ENCODE measurements around the gene CYTH1.

CYTH1 gene

DNA sequence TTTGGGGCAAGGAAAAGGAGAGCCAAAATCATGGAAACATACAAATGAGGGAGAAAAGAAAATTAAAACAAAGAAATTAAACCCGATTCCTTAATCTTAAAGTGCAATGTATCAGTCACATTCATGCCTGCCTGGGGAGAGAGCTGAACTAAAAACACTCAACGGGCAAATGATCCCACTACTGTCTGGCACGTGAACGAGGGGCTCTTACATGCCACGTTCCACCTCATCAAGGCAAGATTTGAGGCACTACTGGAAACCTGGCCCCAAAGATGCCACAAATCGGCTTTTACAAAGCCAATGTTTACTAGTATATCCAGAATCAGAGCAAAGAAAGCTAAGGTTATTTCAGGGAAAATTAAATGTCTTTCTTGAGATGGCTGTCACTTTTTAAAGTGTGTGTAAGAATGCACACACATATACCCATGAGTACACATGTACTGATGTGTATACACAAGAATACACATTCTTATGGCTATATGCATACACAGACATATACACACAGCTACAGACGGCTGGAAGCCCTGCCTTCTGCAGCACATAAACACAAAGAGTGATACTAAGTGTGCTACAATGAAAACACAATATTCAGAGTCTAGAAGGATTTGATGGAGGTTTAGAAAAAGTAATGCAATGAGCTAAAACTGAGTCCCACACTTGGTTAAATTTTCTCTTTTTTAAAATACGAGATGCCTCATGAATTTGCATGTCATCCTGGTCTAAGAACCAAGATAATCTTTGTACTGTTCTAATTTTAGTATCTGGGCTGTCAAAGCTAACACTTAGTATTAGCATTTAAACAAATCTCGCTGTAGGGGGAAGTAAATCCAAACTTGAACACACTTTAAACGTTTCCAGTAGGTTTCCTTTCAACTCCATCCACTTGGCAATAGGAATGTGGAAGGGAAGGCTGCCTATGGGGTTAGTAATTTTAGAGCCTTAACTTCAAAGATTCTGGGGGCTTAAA is 85.8 kb downstream of the CYTH1 start:
- no peak for DNase-seq (ENCODE audit: extremely low read depth in 1 of 2, low read depth in 1 of 2)

DNA sequence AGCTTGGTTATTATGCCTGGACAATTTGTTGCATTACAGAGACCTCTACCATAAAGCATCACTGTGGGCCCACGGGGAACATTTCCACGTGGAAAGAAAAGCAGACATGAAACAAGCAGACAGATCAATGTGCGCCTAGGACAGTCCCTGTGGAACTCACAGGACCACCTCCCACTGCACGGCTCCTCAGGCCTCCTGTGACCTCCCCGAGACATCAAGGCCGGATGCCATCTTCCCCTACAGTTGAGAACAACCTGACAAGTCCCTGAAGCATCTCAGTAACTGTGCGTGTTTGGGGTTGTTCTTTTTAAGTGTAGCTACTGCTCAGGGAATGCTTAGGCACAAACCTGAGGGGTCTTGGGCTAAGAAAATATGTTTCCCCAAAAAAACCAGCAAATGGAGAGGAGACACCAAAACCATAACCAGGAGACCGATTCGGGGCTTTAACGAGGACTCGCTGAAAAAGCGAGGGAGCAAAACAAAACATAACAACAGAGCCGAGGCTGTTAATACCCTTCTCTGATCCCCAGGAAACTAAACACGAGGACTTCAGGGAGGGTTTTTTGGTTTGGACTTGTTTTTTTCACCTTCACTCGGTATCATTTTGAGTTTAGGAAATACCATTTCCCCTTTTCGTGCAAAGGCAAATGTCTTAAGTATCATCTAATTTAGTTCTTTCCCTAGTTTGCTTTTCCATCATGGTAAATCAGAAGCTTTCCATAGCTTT is 87.1 kb downstream of the CYTH1 start:
- no peak for DNase-seq (ENCODE audit: extremely low read depth in 1 of 2, low read depth in 1 of 2)

DNA sequence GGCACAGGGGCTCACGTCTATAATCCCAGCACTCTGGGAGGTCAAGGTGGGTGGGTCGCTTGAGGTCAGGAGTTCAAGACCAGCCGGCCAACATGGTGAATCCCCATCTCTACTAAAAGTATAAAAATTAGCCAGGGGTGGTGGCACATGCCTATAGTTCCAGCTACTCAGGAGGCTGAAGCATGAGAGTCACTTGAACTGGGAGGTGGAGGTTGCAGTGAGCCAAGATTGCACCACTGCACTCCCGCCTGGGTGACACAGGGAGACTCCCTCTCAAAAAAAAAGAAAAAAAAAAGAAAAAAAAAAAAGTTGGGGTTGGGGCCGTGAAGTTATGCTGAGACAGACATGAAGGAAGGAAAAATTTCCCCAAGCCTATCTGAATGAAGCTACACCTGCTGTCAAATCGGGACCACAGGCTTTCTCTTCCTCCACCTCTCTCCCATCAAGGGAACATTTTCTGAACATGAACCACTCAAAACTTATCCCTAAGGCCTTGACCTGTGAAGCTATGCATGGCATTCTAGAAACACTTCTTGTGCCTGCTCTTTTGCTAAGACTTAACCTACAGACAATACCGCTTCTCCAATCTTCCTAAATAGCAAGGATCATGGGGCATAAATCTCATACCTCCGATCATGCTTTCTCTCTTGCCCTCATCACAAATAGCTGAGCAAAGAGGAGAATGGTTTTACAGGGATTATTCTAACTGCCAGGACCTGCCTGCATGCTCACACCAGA is 88.6 kb downstream of the CYTH1 start:
- no peak for DNase-seq (ENCODE audit: extremely low read depth in 1 of 2, low read depth in 1 of 2)

- no peak for DNase-seq (ENCODE audit: extremely low read depth in 1 of 2, low read depth in 1 of 2)
Observed at GRCh38 chr17:78692460-78693010, 89.5 kb downstream of the CYTH1 start.

- DNase-seq (ENCODE audit: extremely low read depth in 1 of 2, low read depth in 1 of 2): no peak
Observed at GRCh38 chr17:78689029-78689428, 93.0 kb downstream of the CYTH1 start.

DNA sequence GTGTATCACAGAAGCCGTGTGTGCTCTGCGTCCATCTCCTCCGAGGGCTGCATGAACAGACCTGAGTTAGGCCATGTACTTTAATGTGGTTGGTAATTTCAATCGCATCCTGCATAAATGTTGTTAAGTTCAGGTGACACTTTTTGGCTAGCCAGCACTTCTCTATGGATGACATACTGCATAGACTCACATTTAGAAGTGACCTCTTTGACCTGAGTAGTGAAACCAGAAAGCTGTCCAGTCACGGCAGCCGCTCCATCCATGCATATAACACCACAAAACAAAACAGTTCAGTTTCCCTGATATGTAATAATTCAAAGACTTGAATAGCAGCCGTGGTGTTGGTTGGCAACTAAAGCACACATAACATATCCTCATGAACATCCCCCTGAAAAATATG is 94.1 kb downstream of the CYTH1 start:
- DNase-seq (ENCODE audit: extremely low read depth in 1 of 2, low read depth in 1 of 2): no peak

- DNase-seq (ENCODE audit: extremely low read depth in 1 of 2, low read depth in 1 of 2): no peak
Observed at GRCh38 chr17:78687125-78687524, 94.9 kb downstream of the CYTH1 start.

DNA sequence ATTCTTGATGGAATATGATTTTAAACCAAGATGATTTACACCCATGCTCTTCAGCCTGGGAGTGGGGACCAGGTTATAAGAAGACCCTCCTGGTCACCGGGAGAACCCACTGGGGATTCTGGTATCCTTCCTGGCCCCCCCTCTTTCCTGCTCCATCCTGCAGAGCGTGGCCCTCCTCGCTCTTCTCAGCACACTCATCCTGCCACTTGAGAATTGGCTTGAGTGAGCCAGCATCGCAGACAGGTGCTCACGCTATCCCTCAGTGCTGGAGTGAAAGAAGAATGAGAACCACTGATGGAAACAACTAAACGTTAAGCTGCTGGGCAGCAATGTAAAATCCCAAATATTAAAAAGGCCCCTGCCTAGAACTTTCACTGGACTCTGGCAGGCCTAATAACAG is 98.0 kb downstream of the CYTH1 start:
- no peak for DNase-seq (ENCODE audit: extremely low read depth in 1 of 2, low read depth in 1 of 2)

- DNase-seq (ENCODE audit: extremely low read depth in 1 of 2, low read depth in 1 of 2): no peak
Observed at GRCh38 chr17:78683408-78683961, 98.6 kb downstream of the CYTH1 start.

DNA sequence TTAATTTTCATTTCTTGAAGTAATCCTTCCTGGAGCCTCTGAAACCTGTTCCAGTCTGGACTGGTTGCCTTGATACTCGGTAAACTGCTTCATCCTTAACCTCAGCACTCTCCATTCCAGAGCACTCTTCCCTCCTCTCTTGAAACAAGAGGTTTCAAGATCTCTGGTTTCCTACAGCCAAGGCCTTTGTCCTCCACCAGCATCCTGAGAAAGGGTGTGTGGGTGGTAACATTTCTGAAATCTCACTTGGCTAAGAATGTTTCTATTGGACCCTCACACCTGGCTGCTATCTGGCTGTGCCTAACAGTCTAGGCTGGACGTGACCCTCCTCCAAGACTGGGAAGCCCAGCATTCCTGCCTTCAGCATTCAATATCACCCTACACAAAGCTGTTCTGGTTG is 99.7 kb downstream of the CYTH1 start:
- no peak for DNase-seq (ENCODE audit: extremely low read depth in 1 of 2, low read depth in 1 of 2)

DNA sequence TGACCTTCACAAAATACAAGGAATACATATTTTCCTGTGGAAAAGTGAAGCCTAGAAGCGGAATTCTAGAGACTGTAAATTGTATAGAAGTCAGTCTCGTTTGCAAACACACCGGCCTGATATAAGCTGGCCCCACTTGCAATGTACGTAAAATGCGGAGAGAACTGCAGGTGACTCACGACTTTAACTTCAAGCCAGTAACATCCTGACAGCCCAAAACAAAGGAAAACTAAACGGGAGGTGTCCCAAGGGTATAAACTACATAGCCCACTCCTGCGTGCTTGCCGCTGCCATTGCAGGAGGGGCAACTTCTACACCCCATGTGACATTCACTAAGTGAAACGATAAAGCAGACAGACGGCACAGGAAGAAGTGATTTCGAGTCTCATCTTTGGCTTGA is 101.6 kb downstream of the CYTH1 start:
- no peak for DNase-seq (ENCODE audit: extremely low read depth in 1 of 2, low read depth in 1 of 2)

GRCh38 chr17:78679495-78680395 is 102.3 kb downstream of the CYTH1 start:
- DNase-seq (ENCODE audit: extremely low read depth in 1 of 2, low read depth in 1 of 2): no peak

GRCh38 chr17:78678711-78679110 is 103.4 kb downstream of the CYTH1 start:
- DNase-seq (ENCODE audit: extremely low read depth in 1 of 2, low read depth in 1 of 2): no peak

DNA sequence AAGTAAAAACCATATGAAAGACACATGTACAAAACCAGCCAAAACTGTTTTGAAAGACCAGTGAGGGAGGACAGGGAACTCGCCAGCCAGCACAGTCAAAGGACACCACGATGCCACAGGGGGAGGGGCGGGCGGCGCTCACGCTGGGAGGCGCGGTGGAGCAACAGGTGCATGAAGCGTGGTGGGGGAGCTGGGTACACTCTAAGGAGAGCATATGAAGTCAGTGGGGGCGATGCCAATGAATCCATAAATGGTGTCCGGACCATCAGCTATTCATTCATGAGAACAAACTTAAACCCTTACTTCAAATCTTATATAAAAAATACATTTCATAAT is 103.9 kb downstream of the CYTH1 start:
- no peak for DNase-seq (ENCODE audit: extremely low read depth in 1 of 2, low read depth in 1 of 2)

DNA sequence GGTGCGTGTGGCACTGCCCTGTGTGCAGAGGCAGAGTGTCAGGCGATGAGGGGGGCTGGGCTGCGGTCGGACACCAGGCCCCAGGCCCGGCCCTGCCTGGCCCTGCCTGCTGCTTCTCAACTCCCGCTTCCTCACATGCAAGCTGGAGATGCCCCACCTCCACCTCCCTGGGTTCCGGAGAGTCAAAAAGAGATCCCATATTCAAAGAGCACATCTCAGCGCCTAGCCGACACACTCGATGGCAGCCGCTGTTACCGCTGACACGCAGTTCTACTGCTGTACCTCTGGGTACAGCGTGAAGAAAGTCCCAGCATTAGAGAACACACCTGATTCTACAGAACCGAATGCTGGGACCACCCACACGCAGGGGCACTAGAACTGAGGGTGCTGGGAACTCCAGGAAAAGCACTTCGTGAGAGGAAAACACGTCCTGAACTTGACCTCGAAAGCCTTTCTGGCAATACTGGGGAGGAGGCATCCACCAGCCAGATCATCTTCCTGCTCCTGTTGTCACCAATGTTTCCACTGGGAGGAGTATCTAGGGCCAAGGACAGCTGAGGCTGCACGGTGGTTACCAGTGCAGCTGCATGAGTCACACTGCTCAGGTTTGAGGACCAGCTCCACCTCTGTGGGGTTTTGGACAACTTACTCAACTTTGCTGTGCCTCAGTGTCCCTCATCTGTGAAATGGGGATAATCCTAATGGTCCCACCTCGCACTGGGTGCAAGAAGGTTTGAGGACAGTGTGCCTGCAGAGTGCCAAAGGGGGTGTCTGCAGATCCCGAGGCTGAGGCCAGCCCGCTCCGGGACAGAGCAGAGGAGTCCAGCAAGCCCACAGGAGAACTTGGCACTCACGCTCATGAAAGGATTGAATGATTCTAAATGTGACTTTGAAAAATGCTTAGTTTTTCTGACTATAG is 104.5 kb downstream of the CYTH1 start:
- DNase-seq (ENCODE audit: extremely low read depth in 1 of 2, low read depth in 1 of 2): no peak

GRCh38 chr17:78676412-78677302 is 105.4 kb downstream of the CYTH1 start:
- DNase-seq (ENCODE audit: extremely low read depth in 1 of 2, low read depth in 1 of 2): no peak

DNA sequence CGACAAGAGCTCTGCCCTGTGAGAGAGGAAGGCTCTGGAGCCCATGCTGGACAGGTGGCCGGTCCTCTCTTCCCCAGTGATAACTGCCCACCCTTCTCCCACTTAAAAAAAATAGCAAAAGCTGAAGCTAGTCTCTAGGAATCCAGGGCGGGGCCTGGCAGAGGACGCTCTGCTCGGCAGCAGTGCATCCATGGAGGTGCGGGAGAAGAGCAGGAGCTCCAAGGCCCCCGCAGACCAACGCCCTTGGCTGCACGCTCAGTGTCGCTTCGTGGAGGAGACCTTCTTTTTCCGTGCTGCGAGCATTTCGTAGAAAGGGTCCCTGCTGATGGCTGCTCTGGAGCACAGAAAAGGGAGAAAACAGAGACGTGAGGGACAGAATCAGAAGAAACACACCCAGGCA is 106.2 kb downstream of the CYTH1 start:
- DNase-seq (ENCODE audit: extremely low read depth in 1 of 2, low read depth in 1 of 2): no peak

DNA sequence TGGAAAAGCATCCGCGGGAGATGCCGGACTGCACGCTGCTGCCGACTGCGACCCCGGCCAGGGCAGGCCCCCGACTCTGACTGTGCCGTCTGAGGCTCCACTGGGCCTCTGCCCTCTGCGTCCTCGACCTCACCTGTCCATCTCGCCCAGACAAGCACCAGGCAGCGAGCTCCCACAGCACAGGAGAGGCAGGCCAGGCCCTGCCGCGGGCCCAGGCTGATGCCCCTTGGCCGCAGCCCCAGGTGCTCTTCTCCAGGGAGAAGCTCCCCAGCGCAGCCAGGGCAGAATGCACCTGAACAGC is 106.8 kb downstream of the CYTH1 start:
- no peak for DNase-seq (ENCODE audit: extremely low read depth in 1 of 2, low read depth in 1 of 2)

Measured in activated CD8-positive, alpha-beta memory T cell treated with anti-CD3 and anti-CD28 coated beads for 1 hour (primary cell).